Tongue (tissue), 2 donors: ENCODE results near the gene STRIT1. TPM values are rescaled to one million over a fixed set of nuclear protein-coding genes. Genes with fewer than 3 reads are reported as not detected.
"Not testable (repeated sequence)": the region's sequence is repeated elsewhere in the genome, so short reads cannot be mapped to it uniquely, and the experiment has no call there.

Experiments used
- DNase-seq: peaks from one replicate; pipeline ENCODE4 v3.0.0-alpha.2; 2015
- total RNA-seq: library from RNA; depleted of rRNA; stranded (reverse); fragments of >200 nt; gene quantifications from one replicate; pipeline ENCODE4 v1.2.3, GENCODE V29; 2014

The STRIT1 gene
- total RNA-seq, 1 donor from 2014 or later, result 3.9 TPM

DNA sequence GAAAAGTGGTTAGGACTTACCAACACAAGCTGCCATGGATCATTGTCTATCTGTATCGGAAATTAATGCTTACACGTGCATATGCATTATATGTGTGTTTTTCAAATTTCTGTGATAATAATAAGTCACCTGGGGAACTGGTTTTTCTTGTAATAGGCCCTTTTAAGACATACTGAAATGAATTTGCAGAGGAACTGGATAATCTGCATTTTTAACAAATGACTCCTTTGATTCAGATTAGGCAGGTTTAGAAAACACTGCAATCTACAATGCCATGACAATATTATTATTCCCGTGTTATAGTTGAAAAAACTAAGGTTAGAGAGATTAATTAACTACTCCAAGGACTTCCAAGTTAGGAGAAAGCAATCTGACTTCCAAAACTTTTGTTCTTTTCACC, 23.4 kb downstream of the STRIT1 start:
- DNase-seq, result no peak

DNA sequence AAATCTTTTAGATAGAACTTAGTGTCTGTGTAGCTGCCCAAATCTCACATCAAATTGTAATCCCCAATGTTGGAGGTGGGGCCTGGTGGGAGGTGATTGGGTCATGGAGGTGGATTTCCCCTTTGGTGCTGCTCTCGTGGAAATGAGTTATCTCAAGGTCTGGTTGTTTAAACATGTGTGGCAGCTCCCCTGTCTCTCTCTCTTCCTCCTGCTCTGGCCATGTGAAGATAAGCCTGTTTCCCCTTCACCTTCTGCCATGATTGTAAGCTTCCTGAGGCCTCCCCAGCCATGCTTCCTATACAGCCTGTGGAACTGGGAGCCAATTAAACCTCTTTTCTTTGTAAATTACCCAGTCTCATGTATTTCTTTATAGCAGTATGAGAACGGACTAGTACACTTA, 30.6 kb downstream of the STRIT1 start:
- DNase-seq, result not testable (repeated sequence)

DNA sequence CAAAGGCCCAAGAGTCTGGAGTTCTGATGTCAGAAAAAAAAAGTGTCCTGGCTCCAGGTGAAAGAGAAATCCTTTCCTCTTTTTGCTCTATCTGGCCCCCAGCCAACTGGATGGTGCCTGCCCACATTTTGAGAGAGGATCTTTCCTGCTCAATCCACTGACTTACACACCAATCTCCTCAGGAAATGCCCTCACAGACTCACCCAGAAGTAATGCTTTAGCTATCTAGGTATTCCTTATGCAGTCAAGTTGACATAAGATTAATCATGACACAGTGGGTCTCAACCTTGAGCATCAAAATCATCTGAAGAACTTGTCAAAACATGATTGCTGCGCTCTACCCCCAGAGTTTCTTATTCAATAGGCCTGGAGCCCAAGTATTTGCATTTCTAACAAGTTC, 31.2 kb downstream of the STRIT1 start:
- DNase-seq, result no peak

DNA sequence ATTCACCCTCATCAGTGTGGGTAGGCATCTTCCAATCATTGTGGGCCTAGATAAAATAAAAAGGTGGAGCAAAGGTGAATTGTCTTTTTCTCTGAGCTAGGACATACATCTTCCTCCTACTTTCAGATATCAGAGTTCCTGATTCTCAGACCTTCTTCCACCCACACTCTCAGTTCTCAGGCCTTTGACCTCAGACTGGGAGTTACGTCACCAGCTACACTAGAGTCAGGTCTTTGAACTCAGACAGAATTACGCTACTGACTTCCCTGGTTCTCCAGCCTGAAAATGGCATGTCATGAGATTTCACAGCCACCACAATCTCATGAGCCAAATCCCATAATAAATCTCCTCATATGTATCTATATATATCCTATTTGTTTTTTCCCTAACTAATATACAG, 39.0 kb downstream of the STRIT1 start:
- no peak for DNase-seq

DNA sequence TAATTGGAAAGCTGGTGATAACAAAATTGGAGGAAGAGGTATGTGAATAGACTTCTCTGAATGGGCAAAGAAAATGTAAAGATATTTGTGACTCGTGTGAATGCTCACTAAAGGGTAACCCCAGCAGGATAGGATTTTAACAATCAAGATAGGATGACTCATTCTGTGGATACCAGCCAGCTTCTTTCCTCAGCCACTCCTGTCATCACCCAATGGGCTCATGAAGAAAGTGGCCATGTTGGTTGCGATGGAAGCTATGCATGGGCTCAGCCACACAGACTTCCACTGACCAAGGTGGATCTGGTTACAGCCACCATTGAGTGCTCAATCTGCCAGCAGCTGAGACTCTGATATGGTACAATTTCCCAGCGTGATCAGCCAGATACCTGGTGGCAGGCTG, 40.9 kb downstream of the STRIT1 start:
- no peak for DNase-seq

DNA sequence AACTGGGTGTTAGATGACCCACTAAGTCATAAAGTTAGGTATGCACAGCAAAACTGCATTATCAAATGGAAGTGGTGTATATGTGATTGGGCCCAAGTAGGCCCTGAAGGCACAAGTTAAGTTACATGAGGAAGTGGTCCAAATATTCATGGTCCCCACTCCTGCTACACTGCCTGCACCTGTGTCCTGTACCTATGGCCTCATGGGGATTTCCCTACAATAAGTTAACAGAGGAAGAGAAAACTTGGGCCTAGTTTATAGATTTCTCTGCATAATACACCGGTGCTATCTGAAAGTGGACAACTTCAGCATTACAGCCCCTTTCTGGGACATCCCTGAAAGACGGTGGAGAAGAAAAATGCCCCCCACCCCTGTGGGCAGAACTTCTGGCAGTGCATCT, 41.5 kb downstream of the STRIT1 start:
- DNase-seq, result no peak

DNA sequence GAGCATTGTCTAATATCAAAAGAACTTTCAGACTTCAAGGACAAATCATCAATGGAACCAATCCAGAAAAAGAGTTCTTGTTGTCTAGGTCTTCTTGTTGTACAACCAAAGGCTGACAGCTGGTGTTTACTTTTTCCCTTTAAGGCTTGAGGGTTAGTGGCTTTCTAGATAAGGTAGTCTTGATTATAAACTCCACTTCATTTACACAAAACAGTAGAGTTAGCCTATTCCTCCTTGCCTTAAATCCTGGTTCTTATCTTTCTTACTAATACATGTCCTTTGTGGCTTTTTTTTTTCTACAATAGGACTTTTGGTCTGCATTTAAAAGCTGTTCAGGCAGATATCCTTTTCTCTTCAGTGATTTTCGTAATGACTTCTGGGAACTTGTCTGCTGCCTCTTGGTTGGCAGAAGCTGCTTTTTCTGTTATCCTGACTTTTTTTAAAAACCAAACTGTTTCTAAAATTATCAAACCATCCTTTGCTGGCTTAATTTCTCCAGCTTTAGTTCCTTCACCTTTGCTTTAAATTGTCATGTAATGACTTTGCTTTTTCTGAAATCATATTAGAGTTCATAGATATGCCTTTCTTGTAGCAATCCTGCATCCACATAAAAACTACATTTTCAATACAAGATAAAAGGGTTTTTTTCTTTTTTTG, 44.8 kb downstream of the STRIT1 start:
- no peak for DNase-seq

DNA sequence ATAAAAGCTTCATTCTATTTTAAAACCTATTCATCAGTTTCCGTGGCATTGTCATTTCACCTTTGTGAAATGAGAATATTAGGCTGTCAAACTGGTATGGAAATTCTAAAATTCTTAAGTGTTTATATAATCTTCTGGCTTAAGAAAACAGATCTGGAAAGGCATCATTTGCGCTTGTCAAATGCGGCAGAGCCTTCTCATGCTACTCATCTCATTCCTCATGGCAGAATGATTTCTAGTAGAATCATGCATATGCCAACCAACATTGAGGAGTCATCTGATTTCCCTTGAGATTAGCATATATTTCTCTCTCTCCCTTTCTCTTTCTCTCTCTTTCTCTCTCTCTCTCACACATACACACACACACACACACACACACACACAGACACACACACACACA, 48.8 kb downstream of the STRIT1 start:
- no peak for DNase-seq

DNA sequence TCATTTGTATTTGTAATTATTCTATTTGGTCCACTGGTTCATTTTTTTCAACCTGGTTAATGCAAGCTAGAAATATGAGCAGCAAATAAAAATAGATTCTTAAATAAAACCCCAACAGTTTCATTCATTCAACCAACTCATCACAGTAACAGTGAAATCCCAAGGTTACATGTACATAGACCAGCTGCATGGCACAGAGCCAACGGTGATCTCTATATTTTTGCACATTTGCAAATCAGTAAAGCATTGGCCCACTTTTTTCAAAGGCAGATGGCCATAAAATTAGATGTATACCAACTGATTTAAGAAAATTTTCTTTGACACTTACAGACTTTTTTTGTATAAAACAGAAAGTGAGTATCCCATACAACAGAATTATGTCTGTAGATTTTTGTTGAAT, 49.3 kb downstream of the STRIT1 start:
- DNase-seq, result peak; percentile 70

DNA sequence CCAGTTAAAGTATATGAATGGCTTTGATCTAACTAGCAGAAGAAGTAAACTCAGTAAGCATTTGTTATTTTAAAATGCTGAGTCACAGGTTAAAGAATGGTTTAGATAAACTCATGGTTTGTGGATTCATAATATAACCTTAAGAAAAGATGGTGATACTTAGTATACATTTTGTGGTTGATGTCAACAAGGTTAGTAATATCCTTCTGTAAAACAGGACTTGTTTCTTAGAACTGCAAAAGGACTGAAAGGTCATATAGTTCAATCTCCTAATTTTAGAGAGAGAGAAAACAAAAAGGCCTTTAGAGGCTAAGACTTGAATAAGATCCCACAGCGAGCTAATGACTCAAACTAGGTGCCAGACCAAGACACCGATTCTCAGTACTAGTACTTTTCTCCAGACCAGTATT, 50.0 kb downstream of the STRIT1 start:
- no peak for DNase-seq

DNA sequence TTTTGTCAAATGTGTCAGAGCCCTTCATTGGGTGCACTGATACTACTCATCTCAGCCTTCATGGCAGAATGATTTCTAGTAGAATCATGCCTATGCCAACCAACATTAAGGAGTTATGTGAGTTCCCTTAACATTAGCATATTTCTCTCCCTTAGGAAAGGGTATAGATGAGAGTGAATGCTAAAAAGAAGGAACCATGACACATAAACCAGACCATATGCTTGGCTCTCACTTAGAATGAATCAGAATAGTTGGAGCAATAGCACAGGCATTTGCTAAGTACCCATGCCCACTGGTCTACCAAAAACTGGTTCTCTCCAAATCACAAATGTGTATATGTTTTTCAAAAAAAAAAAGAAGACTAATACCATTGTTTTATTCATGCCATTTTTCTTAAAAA, 51.1 kb downstream of the STRIT1 start:
- DNase-seq, result no peak

DNA sequence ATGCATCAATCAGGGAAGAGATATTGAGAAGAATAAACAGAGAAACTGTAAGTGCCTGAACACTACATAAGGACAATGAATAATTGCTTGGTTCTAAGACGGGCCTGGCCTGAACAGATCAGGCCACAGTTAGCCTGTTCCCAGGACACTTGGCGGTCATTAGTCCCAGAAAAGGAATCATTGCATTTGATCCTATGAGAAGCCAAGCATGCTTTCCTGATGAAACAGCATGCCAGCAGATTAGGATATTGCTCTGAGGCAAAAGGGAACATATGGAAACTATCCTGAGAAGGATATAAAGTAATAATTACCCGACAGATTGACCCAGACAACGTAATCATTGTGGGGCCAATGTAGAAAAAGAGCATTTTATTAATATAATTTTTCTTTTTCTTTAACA, 51.9 kb downstream of the STRIT1 start:
- peak; percentile 19 for DNase-seq

Other genes starting within 250 kb of the STRIT1 start
- 11.5 TPM for gene MME, start 213.4 kb downstream of the STRIT1 start, total RNA-seq